Endometrial microvascular endothelial cells (primary cell): ENCODE results near the gene ARHGAP6. TPM values are rescaled to one million over a fixed set of nuclear protein-coding genes. Genes with fewer than 3 reads are reported as not detected.
"Not testable (repeated sequence)": the region's sequence is repeated elsewhere in the genome, so short reads cannot be mapped to it uniquely, and the experiment has no call there.

Experiments used
- in situ Hi-C: cut with HindIII; loops from 2 replicates; pipeline ENCODE4 v1.10.0; 2017; ENCODE audit warnings: low sequenced_read_pairs, low pct_unique_long_range_greater_than_20kb; ENCODE audit errors: inconsistent ontology term
- total RNA-seq: library from RNA; depleted of rRNA; stranded (reverse); fragments of >200 nt; gene quantifications from one replicate; pipeline ENCODE4 v1.2.3, GENCODE V29; 2015; ENCODE audit errors: inconsistent ontology term

ARHGAP6 gene
- total RNA-seq, 1 donor from 2014 or later, result 1.4 TPM

DNA sequence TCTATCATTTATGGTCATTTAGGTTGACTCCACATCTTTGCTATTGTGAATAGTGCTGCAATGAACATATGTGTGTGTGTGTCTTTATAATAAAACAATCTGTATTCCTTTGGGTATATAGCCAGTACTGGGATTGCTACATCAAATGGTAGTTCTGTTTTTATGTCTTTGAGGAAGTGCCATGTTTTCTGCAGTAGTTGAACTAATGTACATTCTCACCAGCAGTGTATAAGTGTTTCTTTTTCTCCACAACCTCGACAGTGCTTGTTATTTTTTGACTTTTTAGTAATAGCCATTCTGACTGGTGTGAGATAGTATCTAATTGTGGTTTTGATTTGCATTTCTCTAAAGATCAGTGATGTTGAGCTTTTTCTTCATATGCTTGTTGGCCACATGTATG, 80.5 kb downstream of the ARHGAP6 start:
- in situ Hi-C loops, result no loop called here

GRCh38 chrX:11580789-11581188, 84.9 kb downstream of the ARHGAP6 start:
- in situ Hi-C loops, result no loop called here

- in situ Hi-C loops, result no loop called here
Observed at GRCh38 chrX:11579636-11580600, 85.8 kb downstream of the ARHGAP6 start.

GRCh38 chrX:11578301-11578700, 87.4 kb downstream of the ARHGAP6 start:
- in situ Hi-C loops, result not testable (repeated sequence)

GRCh38 chrX:11577603-11578002, 88.1 kb downstream of the ARHGAP6 start:
- in situ Hi-C loops, result no loop called here

GRCh38 chrX:11575332-11575731, 90.4 kb downstream of the ARHGAP6 start:
- in situ Hi-C loops, result no loop called here

GRCh38 chrX:11567528-11568220, 98.0 kb downstream of the ARHGAP6 start:
- in situ Hi-C loops, result no loop called here

GRCh38 chrX:11566789-11567188, 98.9 kb downstream of the ARHGAP6 start:
- in situ Hi-C loops, result no loop called here

DNA sequence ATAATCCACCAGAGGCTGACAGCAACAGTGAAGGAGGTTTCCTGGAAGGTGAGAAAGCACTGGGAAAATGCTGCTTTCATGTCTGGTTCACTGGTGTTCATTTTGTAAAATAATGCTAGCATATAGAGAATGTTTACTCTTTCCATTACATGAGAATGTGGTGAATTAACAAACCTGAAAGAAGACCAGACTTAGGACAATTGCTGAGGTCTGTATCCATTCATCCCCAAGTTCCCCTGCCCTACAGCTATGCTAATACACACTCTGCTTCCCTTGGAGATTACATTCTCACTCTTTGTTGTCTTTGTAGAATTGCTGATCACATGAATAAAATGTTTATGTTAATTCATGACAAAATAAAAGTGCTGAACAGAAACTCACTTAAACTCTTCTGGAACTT, 99.5 kb downstream of the ARHGAP6 start:
- in situ Hi-C loops, result no loop called here

DNA sequence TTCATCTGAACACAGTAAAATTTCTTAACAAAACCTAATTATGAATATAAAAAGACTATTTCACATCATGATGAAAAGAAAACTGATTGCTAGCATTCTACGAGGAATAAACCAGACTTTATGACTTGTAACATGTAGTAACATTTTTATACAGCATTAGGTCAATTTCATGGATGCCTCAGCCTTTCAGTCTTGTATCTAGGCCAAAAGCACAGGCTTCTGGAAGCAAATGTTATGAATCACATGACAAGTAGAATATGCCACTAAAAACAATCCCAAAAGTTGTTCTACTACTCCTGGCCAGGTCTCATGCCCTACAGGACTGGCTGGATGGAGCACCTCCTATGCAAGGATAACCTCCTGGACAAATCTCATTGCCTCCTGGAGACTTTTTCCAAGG, 101.2 kb downstream of the ARHGAP6 start:
- in situ Hi-C loops, result no loop called here

DNA sequence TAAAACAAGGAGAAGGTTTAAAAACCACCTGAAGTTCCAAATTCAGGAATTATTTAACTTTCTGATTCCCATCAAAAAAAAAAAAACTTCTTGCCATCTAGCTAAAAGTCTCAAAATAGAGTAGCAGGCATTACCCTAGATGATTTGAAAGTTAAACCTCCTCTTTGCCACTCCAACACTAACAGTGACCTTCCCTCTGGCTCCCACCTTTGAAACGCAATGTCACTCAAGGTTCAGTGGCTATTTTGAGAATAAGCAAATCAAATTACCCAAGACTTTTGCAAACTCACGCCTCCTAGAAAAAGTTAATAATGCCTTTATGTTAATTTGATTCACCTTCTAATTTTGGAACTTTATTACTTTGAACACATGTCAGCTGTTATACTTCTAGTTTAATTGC, 103.2 kb downstream of the ARHGAP6 start:
- in situ Hi-C loops, result no loop called here

GRCh38 chrX:11558972-11559371, 106.7 kb downstream of the ARHGAP6 start:
- in situ Hi-C loops, result no loop called here

GRCh38 chrX:11557120-11557519, 108.6 kb downstream of the ARHGAP6 start:
- in situ Hi-C loops, result no loop called here

DNA sequence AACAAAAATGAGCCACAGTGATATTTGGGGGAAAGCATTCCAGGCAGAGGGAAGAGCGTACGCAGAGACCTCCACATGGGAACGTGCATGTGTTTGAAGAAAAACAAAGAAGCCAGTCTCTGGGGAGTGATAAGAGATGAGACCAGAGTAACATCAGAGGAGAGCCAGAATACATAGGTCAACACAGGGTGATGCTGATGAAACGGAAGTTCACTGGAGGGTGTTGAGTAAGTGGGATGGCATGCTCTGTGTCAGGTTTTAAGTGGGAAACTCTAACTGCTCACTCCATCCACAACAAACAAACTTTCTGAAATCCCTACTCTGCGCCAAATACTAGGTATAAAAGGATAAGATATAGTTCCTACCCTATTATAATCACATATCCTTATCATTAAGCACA, 110.0 kb downstream of the ARHGAP6 start:
- in situ Hi-C loops, result no loop called here

- in situ Hi-C loops, result no loop called here
Observed at GRCh38 chrX:11553594-11553993, 112.1 kb downstream of the ARHGAP6 start.

DNA sequence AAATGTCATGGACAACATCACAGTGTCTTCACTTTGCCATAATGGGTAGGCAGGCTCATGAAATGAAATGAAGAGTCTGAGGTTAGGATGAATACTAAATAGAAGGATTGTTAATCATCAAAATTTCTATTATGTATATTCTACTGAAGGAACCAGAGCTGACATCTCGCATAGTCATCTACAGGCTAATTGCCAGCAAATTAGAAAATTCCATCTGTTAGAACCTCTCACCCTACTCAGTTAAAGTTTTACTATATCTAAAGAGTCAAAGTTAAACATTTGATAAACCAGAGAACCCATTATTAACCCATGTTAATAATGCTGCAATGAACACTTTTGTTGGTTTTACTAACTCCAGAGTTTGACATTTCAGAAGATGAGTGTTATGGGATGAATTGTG, 114.6 kb downstream of the ARHGAP6 start:
- in situ Hi-C loops, result no loop called here

DNA sequence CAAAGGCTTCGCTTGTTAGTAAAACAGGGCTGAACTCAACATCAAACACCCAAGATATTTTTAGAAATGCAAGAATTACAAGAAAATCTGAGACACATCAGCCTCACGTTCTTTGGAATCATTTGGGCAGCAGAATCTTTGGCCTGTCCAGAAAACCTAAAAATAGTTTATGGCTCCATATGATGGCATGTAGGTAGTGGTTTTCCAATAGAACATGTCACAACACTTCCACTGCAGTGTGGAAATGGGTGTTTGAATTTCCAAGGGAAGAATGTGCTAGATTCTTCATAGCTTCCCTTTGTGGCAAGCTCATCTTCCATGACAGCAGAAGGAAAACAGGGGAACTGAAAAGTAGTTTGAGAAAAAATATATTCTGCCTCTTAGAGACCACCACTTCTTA, 118.8 kb downstream of the ARHGAP6 start:
- in situ Hi-C loops, result no loop called here

- in situ Hi-C loops, result no loop called here
Observed at GRCh38 chrX:11543249-11543648, 122.5 kb downstream of the ARHGAP6 start.

DNA sequence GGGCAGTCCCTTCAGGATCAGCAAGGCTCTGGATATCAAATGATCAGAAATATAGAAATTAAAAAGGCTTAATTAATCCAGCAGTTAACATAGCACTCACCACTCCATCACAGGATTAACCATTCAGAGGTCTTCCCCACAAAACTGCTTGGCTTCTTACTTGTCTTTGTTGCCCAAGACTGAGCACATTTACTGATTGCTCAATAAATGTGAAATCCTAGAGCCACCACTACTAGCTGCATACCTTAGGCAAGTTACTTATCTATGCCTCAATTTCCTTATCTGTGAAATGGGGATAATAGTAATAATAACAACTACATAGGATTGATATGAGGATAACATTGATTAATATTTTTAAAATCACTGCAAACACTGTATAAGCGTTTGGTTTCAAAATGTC, 124.2 kb downstream of the ARHGAP6 start:
- in situ Hi-C loops, result no loop called here
